Calu3 (cell line): Measurements from ENCODE around the gene TNNT2. TPM values are rescaled to one million over a fixed set of nuclear protein-coding genes. Genes with fewer than 3 reads are reported as not detected.

Experiments used
- BruUV-seq: library from RNA; stranded (reverse); fragments of 400-500 nt; replicated peaks from 2 replicates; lab custom pipeline; 2021; lab: Mats Ljungman, UMichigan
- CTCF ChIA-PET: fragments of 300-600 bp; sonication (Branson Sonifier 250); formaldehyde crosslinking; loops from one replicate; lab custom pipeline; 2022; ENCODE audit warnings: antibody characterized with exemption; lab: Charles Lee
- DNase-seq: peaks from one replicate; pipeline ENCODE4 v3.0.0; 2022
- H3K27ac Mint-ChIP-seq: one replicate; pipeline ENCODE4 v1.8.0; 2022; ENCODE audit warnings: mixed read lengths; ENCODE audit not compliant: unreplicated experiment
- H3K27me3 Mint-ChIP-seq: one replicate; pipeline ENCODE4 v1.8.0; 2022; ENCODE audit warnings: mixed read lengths; ENCODE audit not compliant: unreplicated experiment
- H3K36me3 Mint-ChIP-seq: one replicate; pipeline ENCODE4 v1.8.0; 2022; ENCODE audit warnings: mild to moderate bottlenecking, moderate library complexity, mixed read lengths; ENCODE audit not compliant: insufficient read depth, unreplicated experiment
- H3K4me1 Mint-ChIP-seq: one replicate; pipeline ENCODE4 v1.8.0; 2022; ENCODE audit warnings: mild to moderate bottlenecking, low read depth, mixed read lengths; ENCODE audit not compliant: unreplicated experiment
- H3K4me3 Mint-ChIP-seq: one replicate; pipeline ENCODE4 v1.8.0; 2022; ENCODE audit warnings: mild to moderate bottlenecking, low read depth, moderate library complexity, mixed read lengths; ENCODE audit not compliant: unreplicated experiment
- H3K9me3 Mint-ChIP-seq: one replicate; pipeline ENCODE4 v1.8.0; 2022; ENCODE audit warnings: low read depth, mixed read lengths; ENCODE audit not compliant: unreplicated experiment
- intact Hi-C: fragments of 100-400 bp; cut with micrococcal nuclease; formaldehyde crosslinking; loops from one replicate; pipeline ENCODE4 v1.10.0; 2022; ENCODE audit not compliant: unreplicated experiment
- total RNA-seq: library from RNA; stranded (reverse); gene quantifications from 2 replicates; pipeline ENCODE4 v1.2.3, GENCODE V29; 2022
- TF ChIP-seq, protein P1 (sequence below): fragments of 200-600 bp; IDR thresholded peaks from one replicate; pipeline ENCODE4 v1.8.0; 2022; ENCODE audit warnings: antibody characterized with exemption; ENCODE audit not compliant: unreplicated experiment

The TNNT2 gene
- total RNA-seq, 1 experiment from 2014 or later: 1.4 TPM

- no peaks in the 10 kb centered on the region for H3K36me3 Mint-ChIP-seq
- no peak overlapping the region for H3K4me3 Mint-ChIP-seq
- TF ChIP-seq, protein P1, sequence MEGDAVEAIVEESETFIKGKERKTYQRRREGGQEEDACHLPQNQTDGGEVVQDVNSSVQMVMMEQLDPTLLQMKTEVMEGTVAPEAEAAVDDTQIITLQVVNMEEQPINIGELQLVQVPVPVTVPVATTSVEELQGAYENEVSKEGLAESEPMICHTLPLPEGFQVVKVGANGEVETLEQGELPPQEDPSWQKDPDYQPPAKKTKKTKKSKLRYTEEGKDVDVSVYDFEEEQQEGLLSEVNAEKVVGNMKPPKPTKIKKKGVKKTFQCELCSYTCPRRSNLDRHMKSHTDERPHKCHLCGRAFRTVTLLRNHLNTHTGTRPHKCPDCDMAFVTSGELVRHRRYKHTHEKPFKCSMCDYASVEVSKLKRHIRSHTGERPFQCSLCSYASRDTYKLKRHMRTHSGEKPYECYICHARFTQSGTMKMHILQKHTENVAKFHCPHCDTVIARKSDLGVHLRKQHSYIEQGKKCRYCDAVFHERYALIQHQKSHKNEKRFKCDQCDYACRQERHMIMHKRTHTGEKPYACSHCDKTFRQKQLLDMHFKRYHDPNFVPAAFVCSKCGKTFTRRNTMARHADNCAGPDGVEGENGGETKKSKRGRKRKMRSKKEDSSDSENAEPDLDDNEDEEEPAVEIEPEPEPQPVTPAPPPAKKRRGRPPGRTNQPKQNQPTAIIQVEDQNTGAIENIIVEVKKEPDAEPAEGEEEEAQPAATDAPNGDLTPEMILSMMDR: no peak
- no peak for DNase-seq
- CTCF ChIA-PET: interaction anchor here (0.5 to 3.4 kb wide), 6 partner anchors 14 to 186 kb away, joined by 3 to 17 read pairs (median 3); no protein-coding TSS in a partner anchor
- H3K27me3 Mint-ChIP-seq: peaks cover 89% of the 10 kb centered on the region
- no peaks in the 10 kb centered on the region for H3K4me1 Mint-ChIP-seq
- BruUV-seq: no TSS peak
- no peaks in the 10 kb centered on the region for H3K9me3 Mint-ChIP-seq
- no peak overlapping the region for H3K27ac Mint-ChIP-seq
- intact Hi-C loops: no loop called here
These were observed 14.0 kb downstream of the TNNT2 start for GRCh38 chr1:201363467-201363866.

- H3K4me3 Mint-ChIP-seq: no peak overlapping the region
- BruUV-seq: no TSS peak
- no peak for DNase-seq
- CTCF ChIA-PET: interaction anchor here (0.7 to 3.4 kb wide), 5 partner anchors 14 to 134 kb away, joined by 3 to 17 read pairs (median 3); no protein-coding TSS in a partner anchor
- intact Hi-C loops: no loop called here
- H3K9me3 Mint-ChIP-seq: no peaks in the 10 kb centered on the region
- H3K27ac Mint-ChIP-seq: no peak overlapping the region
- no peaks in the 10 kb centered on the region for H3K36me3 Mint-ChIP-seq
- TF ChIP-seq, protein P1: no peak
- peaks cover 89% of the 10 kb centered on the region for H3K27me3 Mint-ChIP-seq
- no peaks in the 10 kb centered on the region for H3K4me1 Mint-ChIP-seq
These were observed 14.6 kb downstream of the TNNT2 start for GRCh38 chr1:201362906-201363305.

DNA sequence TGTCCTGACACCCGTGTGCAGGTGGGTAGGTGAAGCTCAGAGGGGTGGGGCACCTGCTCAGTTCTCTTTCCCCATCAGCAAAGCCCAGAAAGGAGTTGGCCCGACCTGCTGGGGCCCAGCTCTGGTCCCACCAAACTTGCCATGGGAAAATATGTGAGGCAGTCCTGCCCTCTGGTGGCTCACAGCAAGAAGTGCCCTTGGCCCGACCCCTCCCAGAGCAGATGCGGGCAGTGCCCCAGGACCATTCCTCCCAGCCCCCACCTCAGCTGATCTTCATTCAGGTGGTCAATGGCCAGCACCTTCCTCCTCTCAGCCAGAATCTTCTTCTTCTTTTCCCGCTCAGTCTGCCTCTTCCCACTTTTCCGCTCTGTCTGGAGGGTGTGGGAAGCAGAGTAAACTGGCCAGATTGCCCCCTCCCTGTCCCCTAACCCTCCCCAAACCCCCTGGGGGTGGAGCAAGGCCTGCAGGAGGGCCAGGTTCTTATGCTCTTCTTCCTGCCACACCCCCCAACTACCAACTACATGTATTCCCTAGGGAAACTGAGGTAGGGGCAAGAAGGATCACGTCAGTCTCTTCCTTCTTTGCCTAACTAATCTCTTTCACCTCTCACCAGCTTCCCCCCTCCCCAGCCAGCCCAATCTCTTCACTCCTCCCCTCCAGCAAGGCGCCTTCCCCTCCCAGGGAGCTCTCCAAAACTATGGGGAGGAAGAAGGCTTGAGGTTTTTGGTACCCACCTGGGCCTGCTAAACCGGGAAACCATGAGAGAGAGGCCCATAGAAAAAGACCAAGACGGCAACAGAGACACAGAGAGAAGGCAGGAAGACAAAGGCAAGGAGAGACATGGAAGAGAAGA, 15.6 kb downstream of the TNNT2 start:
- no peak overlapping the region for H3K27ac Mint-ChIP-seq
- no peaks in the 10 kb centered on the region for H3K4me1 Mint-ChIP-seq
- DNase-seq: peak; percentile 75
- CTCF ChIA-PET: interaction anchor here (0.6 to 3.4 kb wide), 10 partner anchors 9 to 233 kb away, joined by 3 to 24 read pairs (median 4); no protein-coding TSS in a partner anchor
- intact Hi-C loops: loop anchor here (1.0 kb wide), 1 partner anchor 108 kb away; no protein-coding TSS in a partner anchor
- H3K36me3 Mint-ChIP-seq: no peaks in the 10 kb centered on the region
- BruUV-seq: no TSS peak
- no peaks in the 10 kb centered on the region for H3K9me3 Mint-ChIP-seq
- H3K27me3 Mint-ChIP-seq: peaks cover 87% of the 10 kb centered on the region
- TF ChIP-seq, protein P1: peak; percentile 95
- H3K4me3 Mint-ChIP-seq: no peak overlapping the region

- CTCF ChIA-PET: interaction anchor here (0.6 to 3.4 kb wide), 9 partner anchors 8 to 233 kb away, joined by 3 to 24 read pairs (median 4); no protein-coding TSS in a partner anchor
- no TSS peak for BruUV-seq
- DNase-seq: no peak
- Mint-ChIP-seq H3K9me3 (no peaks in the 10 kb centered on the region), H3K4me1 (no peaks in the 10 kb centered on the region), H3K36me3 (no peaks in the 10 kb centered on the region), H3K27ac (no peak overlapping the region), H3K4me3 (no peak overlapping the region), H3K27me3 (peaks cover 86% of the 10 kb centered on the region)
- intact Hi-C loops: loop anchor here (1.0 kb wide), 1 partner anchor 107 kb away; no protein-coding TSS in a partner anchor
- TF ChIP-seq, protein P1: no peak
These were observed 16.4 kb downstream of the TNNT2 start for GRCh38 chr1:201360901-201361651.
